Activated naive CD4-positive, alpha-beta T cell treated with anti-CD3 and anti-CD28 coated beads, Interleukin-2, amount 50 U/mL, for 24 hours (primary cell): ENCODE data around the gene KCNJ4.
"Not testable (repeated sequence)": the region's sequence is repeated elsewhere in the genome, so short reads cannot be mapped to it uniquely, and the experiment has no call there.

Experiments
- H3K27ac Mint-ChIP-seq: one replicate; pipeline ENCODE4 v1.8.0; 2021; ENCODE audit warnings: mild to moderate bottlenecking, mixed read lengths
- H3K27me3 Mint-ChIP-seq: one replicate; pipeline ENCODE4 v1.8.0; 2021; ENCODE audit warnings: mixed read lengths
- H3K36me3 Mint-ChIP-seq: one replicate; pipeline ENCODE4 v1.8.0; 2021; ENCODE audit warnings: mixed read lengths
- H3K4me1 Mint-ChIP-seq: one replicate; pipeline ENCODE4 v1.8.0; 2021; ENCODE audit warnings: mixed read lengths
- H3K4me3 Mint-ChIP-seq: one replicate; pipeline ENCODE4 v1.8.0; 2021; ENCODE audit warnings: mild to moderate bottlenecking, mixed read lengths
- H3K9me3 Mint-ChIP-seq: one replicate; pipeline ENCODE4 v1.8.0; 2021; ENCODE audit warnings: mixed read lengths

Gene KCNJ4

DNA sequence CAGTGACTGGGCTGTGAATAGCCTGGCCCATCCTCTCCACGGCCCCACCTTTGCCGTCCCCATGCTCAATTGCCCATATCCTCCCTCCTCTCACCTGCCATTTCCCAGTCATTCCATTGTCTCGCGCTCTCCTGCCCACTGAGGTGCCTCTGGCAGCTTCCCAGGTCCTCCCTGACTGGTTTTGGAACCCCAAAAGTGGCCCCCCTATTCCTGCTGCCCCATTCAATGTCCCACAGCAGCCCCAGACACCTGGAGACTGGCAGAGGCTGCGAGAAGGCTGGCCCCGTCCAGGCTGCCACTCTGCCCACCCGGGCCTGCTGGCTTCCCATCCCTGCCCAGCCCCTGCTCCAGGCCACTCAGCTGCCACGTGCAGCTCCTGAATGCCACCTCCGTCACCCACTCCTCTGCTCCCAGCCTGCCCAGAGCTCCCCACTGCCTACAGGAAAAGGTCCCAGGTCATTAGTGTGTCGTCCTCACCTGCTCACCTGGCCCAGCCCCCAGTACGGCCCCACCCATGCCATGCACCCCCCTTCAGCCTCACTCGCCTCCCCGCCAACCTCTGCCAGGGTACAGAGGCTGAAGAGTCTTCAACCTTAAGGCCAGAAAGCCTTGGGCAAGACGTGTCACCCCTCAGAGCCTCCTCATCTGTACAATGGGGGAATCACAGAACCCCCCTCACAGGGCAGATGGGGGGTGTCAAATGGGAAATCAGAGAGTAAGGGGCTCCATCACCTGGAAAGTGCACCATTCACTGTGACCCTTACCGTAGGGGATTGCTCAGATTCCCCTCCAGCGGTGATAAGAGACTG lies 37.5 kb downstream of the KCNJ4 start:
- no peak overlapping the region for H3K4me3 Mint-ChIP-seq
- no peaks in the 10 kb centered on the region for H3K36me3 Mint-ChIP-seq
- H3K27ac Mint-ChIP-seq, result peak overlapping the region; percentile 35
- no peaks in the 10 kb centered on the region for H3K9me3 Mint-ChIP-seq
- no peaks in the 10 kb centered on the region for H3K4me1 Mint-ChIP-seq
- H3K27me3 Mint-ChIP-seq, result no peaks in the 10 kb centered on the region

DNA sequence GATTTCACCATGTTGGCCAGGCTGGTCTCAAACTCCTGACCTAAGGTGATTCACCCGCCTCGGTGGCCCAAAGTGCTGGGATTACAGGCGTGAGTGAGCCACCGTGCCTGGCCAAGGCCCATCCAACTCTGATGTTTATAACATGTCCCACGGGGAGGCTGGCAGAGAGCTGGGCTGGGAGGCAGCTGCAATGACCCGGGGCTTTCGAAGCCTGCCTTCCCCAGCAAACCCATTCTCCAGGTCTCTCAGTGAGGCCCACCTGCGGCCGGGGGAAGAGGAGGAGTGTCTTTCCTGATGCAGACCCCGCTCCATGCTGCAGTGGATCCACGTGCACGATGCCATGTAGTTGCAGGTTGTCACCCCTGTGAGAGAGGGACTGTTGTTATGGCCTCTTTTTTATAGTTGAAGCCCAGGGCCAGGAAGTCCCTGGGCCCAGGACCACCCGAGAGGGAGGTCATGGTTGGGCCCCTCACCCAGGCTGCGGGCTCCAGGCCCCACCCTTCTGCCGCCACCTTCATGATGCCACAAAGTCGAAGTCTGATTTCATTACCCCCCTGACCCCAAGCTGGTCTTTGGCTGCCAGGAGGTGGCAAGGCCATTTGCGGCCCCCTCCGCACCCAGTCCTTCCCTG lies 38.3 kb downstream of the KCNJ4 start:
- no peaks in the 10 kb centered on the region for H3K27me3 Mint-ChIP-seq
- no peak overlapping the region for H3K27ac Mint-ChIP-seq
- H3K4me1 Mint-ChIP-seq, result no peaks in the 10 kb centered on the region
- H3K36me3 Mint-ChIP-seq, result no peaks in the 10 kb centered on the region
- no peaks in the 10 kb centered on the region for H3K9me3 Mint-ChIP-seq
- H3K4me3 Mint-ChIP-seq, result no peak overlapping the region

DNA sequence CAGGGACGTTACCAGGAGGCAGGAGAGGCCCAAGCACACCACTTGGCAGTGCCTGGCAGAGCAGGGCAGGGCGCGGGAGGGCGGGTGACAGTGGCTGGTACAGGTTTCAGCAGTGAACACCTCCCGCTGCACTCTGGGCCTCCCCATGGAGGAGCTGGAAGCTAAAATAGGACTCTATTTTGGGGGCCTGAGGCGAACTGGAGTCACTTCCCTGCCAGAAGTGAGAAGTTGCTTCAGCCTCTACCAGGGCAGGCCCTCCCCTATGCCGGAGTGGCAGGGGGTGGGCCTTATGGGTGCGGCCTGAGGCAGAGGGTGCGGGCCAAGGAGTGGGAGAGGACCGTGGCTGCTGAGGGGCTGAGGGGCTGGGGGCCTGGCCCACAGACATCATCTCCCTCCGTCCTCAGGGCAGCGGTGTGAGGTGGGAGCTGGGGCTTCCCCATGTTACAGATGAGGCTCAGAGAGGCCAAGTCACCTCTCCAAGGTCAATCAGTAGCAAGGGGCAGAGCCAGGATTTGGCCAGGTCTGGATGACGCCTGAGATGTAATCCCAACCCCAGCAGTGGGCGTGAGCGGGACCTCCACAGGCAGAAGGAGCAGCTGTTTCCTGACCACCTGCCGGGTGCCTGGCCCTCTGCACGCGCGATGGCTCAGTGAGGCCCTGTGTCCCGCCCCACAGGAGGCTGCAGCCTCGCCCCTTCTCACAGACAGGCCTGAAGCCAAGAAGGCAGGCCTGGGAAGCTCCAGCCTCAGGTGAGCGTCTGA lies 39.3 kb downstream of the KCNJ4 start:
- H3K27me3 Mint-ChIP-seq, result no peaks in the 10 kb centered on the region
- no peaks in the 10 kb centered on the region for H3K4me1 Mint-ChIP-seq
- no peaks in the 10 kb centered on the region for H3K36me3 Mint-ChIP-seq
- H3K4me3 Mint-ChIP-seq, result no peak overlapping the region
- no peaks in the 10 kb centered on the region for H3K9me3 Mint-ChIP-seq
- no peak overlapping the region for H3K27ac Mint-ChIP-seq

DNA sequence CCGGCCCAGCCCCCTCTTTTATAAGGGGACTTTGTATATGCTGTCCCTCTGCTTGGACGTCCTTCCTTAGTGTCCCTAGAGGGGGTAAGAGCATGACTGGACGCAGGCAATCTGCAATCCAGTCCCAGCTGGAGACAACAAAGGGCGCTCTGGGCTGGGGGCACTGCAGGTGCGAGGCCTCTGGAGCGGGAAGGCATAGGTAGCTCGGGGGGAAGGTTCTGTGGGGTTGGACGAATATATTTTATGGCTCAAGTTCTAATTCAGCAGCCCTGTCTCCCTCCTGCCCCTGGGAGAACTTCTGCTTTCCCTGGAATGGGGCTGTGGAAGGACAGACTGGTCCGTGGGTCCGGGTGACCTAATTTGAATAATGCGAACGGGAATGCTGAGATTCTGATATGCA lies 40.0 kb downstream of the KCNJ4 start:
- Mint-ChIP-seq H3K27ac (no peak overlapping the region), H3K27me3 (no peaks in the 10 kb centered on the region), H3K9me3 (no peaks in the 10 kb centered on the region), H3K4me3 (no peak overlapping the region), H3K36me3 (no peaks in the 10 kb centered on the region), H3K4me1 (no peaks in the 10 kb centered on the region)

DNA sequence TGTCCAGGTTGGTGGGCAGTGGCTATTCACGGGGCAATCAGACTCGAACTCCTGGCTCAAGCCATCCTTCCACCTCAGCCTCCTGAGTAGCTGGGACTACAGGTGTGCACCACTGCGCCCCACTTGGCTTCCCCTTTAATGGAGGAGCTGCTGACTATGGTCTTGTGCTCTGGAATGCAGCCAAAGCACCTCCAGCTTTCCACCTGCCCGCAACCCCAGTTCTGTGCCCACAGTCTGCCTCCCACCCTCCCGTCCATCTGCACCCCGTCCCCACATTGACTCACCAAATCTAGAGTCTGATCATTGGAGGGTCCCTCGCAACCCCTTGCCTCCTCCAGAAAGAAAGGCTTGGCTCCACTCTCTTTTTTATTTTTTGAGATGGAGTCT lies 41.0 kb downstream of the KCNJ4 start:
- H3K27ac Mint-ChIP-seq, result no peak overlapping the region
- no peaks in the 10 kb centered on the region for H3K9me3 Mint-ChIP-seq
- no peaks in the 10 kb centered on the region for H3K27me3 Mint-ChIP-seq
- H3K4me1 Mint-ChIP-seq, result no peaks in the 10 kb centered on the region
- no peaks in the 10 kb centered on the region for H3K36me3 Mint-ChIP-seq
- no peak overlapping the region for H3K4me3 Mint-ChIP-seq

DNA sequence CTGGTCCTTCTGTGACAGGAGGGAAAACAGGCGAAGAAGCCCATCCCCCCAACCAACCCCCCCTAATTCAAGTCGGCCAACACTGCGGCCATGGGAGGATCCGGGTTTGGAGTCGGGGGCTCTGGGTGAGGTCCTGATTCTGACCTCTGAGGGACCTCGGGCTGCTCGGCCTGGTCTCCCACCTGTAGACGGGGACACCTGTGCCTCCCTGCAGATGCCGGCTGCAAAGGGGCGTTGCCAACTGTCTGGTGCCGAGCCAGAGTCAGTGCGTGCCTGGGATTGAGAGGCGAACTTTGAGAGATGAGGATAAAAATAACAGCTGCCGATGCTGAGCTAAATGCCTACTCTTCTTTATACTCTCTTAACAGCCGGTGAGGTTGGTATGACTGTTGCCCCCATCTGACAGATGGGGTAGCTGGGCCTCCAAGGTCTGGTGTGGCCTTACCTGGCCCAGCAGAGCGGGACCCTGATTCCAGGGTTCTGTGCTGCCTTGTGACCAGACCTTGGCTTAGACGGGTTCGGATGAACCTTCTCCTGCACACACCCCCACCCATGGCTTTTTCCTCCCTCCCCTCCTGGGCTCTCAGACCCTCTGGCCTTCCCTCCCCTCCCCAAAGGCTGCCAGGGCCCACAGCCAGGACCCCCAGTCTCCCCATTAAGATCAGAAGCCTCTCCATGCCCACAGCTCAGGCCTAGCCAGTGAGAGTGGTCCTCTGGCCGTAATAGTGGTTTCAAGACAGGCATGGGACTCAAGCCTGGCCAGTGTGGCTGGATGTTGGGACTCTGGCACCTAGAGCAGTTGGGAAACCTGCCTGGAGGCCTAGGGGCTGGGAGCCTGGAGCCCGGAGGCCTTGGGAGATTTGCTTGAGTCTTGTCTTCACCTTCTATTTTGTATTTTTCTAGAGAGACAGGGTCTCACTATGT lies 41.7 kb downstream of the KCNJ4 start:
- no peaks in the 10 kb centered on the region for H3K36me3 Mint-ChIP-seq
- H3K4me3 Mint-ChIP-seq, result no peak overlapping the region
- H3K9me3 Mint-ChIP-seq, result no peaks in the 10 kb centered on the region
- no peak overlapping the region for H3K27ac Mint-ChIP-seq
- no peaks in the 10 kb centered on the region for H3K27me3 Mint-ChIP-seq
- H3K4me1 Mint-ChIP-seq, result no peaks in the 10 kb centered on the region

DNA sequence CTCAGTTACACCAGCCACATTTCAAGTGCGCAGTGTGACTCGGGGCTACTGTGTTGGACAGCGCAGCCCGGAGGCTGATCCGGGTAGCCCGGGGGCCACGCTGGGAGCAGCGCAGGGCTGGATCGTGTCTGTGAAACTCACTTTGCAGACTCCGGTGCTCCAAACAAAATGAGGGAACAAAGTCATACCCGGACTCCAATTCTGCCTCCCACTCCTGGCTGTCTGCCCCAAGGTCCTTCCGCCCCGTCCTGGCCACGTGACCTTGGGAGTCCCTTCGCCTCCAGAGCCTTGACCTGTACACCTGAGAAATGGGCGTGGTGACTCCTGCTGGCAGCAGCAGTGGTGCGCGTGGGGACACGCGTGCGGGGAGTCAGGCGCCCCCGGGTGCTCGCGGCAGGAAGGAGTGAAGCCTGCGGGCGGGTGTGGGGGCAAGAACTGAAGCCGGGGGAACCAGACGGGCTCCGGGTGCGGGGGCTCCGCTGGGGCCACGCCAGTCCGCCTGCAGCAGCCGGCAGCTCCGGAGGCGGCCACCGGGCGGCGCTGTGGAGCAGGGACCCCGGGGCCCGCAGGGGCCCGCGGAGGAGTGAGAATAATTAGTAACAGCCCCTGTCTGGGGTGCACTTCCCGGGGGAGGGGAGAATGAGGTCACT lies 42.4 kb downstream of the KCNJ4 start:
- Mint-ChIP-seq H3K4me3 (no peak overlapping the region), H3K9me3 (no peaks in the 10 kb centered on the region), H3K36me3 (no peaks in the 10 kb centered on the region), H3K27me3 (no peaks in the 10 kb centered on the region), H3K4me1 (no peaks in the 10 kb centered on the region), H3K27ac (no peak overlapping the region)

DNA sequence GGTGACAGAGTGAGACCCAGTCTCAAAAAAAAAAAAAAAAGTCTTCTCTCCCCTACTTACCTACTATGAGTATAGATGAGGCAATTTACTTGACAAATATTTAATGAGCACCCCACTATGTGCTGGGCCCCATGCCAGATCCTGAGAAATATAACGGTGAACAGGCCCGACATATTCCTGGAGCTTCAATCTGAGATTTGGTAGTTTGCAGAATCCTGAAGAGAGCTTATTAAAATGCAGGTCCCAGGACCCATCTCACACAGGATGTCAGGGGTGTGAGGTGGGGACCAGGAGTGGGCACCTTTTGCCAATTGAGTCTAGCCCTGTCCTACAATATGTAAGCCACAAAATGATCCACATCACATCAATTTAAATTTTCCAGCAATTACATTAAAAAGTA lies 44.0 kb downstream of the KCNJ4 start:
- Mint-ChIP-seq H3K27ac (no peak overlapping the region), H3K9me3 (no peaks in the 10 kb centered on the region), H3K27me3 (no peaks in the 10 kb centered on the region), H3K4me1 (no peaks in the 10 kb centered on the region), H3K36me3 (no peaks in the 10 kb centered on the region), H3K4me3 (no peak overlapping the region)

DNA sequence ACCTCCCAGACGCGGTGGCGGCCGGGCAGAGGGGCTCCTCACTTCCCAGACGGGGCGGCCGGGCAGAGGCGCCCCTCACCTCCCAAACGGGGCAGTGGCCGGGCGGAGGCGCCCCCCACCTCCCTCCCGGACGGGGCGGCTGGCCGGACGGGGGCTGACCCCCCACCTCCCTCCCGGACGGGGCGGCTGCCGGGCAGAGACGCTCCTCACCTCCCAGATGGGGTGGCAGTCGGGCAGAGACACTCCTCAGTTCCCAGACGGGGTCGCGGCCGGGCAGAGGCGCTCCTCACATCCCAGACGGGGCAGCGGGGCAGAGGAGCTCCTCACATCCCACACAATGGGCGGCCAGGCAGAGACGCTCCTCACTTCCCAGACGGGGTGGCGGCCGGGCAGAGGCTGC lies 45.1 kb downstream of the KCNJ4 start:
- H3K27me3 Mint-ChIP-seq, H3K36me3 Mint-ChIP-seq, H3K27ac Mint-ChIP-seq, H3K9me3 Mint-ChIP-seq, H3K4me1 Mint-ChIP-seq, H3K4me3 Mint-ChIP-seq: not testable (repeated sequence)

DNA sequence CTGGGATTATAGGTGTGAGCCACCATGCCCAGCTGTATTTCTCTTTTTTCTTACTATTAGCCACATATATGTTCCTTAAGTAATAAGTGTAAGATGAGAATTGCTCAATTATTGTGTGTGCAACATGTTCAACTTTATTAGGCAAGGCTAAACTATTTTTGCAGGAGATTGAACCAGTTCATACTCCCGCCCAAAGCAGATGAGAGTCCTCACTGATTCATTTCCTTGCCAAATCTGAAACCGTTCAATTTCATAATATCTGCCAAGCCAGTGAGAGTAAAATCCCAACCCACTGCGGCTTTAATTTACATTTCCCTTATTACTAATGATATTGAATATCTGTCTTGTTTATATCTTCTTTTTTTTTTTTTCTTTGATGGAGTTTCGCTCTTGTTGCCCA lies 48.4 kb downstream of the KCNJ4 start:
- Mint-ChIP-seq H3K9me3 (no peaks in the 10 kb centered on the region), H3K4me3 (no peak overlapping the region), H3K36me3 (no peaks in the 10 kb centered on the region), H3K27me3 (no peaks in the 10 kb centered on the region), H3K27ac (no peak overlapping the region), H3K4me1 (no peaks in the 10 kb centered on the region)

DNA sequence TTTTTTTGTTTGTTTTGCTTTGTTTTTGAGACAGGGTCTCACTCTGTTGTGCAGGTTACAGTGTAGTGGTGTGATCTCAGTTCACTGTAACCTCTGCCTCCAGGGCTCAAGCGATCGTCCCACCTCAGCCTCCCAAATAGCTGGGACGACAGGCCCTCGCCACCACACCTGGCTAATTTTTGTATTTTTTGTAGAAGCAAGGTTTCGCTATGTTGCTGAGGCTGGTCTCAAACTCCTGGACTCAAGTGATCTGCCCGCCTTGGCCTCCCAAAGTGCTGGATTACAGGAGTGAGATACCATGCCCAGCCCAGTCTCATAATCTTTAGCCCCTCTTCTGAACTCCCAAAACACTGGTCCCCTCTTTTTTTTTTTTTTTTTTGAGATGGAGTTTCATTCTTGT lies 50.6 kb downstream of the KCNJ4 start:
- H3K9me3 Mint-ChIP-seq, result no peaks in the 10 kb centered on the region
- H3K27ac Mint-ChIP-seq, result no peak overlapping the region
- no peak overlapping the region for H3K4me3 Mint-ChIP-seq
- H3K27me3 Mint-ChIP-seq, result no peaks in the 10 kb centered on the region
- H3K36me3 Mint-ChIP-seq, result no peaks in the 10 kb centered on the region
- peaks cover 3% of the 10 kb centered on the region for H3K4me1 Mint-ChIP-seq

DNA sequence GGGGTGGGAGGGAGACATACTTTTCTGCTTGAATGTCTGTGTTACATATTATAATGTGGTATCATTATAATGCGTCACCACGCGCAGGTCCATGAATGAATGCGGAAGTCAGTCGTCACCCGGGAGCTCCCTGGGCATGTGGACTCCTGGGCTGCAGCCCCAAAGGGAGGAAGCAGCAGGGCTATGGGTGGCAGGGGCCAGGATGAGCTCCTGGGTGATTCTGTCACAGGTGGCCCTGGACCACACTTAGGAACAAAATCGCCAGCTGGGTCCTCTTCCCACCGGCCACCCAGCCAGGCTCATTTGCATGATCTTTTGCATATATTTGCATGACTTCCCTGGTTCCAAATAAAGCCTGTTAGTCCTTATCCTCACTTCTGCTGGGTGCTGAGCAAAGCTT lies 51.2 kb downstream of the KCNJ4 start:
- no peaks in the 10 kb centered on the region for H3K9me3 Mint-ChIP-seq
- peaks cover 3% of the 10 kb centered on the region for H3K4me1 Mint-ChIP-seq
- no peaks in the 10 kb centered on the region for H3K36me3 Mint-ChIP-seq
- H3K4me3 Mint-ChIP-seq, result no peak overlapping the region
- H3K27me3 Mint-ChIP-seq, result no peaks in the 10 kb centered on the region
- no peak overlapping the region for H3K27ac Mint-ChIP-seq

DNA sequence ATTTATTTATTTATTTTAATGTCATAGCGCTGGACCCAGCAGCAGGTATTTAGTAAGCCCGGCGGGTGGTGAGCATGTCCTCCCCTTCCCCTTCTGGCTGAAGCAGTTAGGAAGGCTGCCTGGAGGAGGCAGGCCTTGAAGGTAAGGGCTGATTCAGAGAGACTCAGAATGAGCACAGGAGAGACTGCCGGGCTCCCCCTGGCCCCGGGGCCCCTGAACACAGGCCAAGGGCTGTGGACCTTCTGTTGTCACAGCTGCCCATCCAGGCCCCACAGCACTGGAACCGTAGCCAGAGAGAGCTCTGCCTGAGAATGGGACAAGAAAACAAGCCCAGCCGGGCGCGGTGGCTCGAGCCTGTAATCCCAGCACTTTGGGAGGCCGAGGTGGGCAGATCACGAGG lies 52.8 kb downstream of the KCNJ4 start:
- Mint-ChIP-seq H3K4me3 (no peak overlapping the region), H3K27ac (no peak overlapping the region), H3K9me3 (no peaks in the 10 kb centered on the region), H3K36me3 (no peaks in the 10 kb centered on the region), H3K4me1 (peaks cover 6% of the 10 kb centered on the region), H3K27me3 (no peaks in the 10 kb centered on the region)

DNA sequence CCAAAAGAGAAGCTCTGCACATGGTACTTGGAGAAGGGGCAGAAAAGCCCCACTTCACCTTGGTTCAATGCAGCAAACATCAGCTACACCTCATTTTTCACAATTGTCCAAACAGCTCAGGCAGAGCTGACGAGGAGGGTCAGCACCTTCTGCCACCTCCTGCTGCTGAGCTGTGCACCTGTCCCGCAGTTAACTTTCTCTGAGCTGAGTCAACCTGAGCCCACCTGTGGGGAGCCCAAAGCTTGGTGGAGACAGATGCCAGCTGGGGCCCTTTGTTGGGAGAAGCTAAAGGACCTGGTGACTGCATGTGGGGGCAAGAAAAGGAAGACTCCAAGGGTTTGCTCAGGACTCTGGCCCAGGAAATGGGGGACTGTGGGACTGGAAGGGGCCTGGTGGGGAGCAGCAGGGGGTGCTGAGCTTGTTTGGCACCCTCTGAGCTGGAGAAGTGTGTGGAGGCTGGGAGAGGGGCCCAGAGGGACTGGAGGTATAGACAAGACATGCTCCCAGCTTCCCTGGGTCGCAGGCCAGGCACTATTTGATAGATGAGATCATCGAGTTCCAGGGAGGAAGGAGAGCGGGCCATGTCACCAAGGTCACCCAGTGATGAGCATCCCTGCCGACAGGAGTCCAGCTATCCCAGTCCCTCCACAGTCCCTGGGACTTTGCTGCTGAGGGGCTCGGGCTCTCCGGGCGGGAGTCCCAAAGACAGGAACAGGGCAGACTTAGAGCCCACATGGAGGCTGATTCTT lies 53.5 kb downstream of the KCNJ4 start:
- Mint-ChIP-seq H3K27me3 (no peaks in the 10 kb centered on the region), H3K36me3 (no peaks in the 10 kb centered on the region), H3K4me3 (no peak overlapping the region), H3K9me3 (no peaks in the 10 kb centered on the region), H3K4me1 (peaks cover 13% of the 10 kb centered on the region), H3K27ac (peak overlapping the region; percentile 76)
